ENCODE data around the gene NFASC.

The NFASC gene

GRCh38 chr1:204961765-204962419, 91.2 kb downstream of the NFASC start:
- no peak for DNase-seq (ENCODE audit: low spot score)
- Histone ChIP-seq H3K4me3 (no peak overlapping the region), H3K27ac (no peak overlapping the region)
- TF ChIP-seq, protein P1, sequence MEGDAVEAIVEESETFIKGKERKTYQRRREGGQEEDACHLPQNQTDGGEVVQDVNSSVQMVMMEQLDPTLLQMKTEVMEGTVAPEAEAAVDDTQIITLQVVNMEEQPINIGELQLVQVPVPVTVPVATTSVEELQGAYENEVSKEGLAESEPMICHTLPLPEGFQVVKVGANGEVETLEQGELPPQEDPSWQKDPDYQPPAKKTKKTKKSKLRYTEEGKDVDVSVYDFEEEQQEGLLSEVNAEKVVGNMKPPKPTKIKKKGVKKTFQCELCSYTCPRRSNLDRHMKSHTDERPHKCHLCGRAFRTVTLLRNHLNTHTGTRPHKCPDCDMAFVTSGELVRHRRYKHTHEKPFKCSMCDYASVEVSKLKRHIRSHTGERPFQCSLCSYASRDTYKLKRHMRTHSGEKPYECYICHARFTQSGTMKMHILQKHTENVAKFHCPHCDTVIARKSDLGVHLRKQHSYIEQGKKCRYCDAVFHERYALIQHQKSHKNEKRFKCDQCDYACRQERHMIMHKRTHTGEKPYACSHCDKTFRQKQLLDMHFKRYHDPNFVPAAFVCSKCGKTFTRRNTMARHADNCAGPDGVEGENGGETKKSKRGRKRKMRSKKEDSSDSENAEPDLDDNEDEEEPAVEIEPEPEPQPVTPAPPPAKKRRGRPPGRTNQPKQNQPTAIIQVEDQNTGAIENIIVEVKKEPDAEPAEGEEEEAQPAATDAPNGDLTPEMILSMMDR (IDR thresholded peaks at IDR 0.05), result no peak

GRCh38 chr1:204962742-204963632, 92.3 kb downstream of the NFASC start:
- TF ChIP-seq, protein P1 (IDR thresholded peaks at IDR 0.05), result no peak
- H3K27ac ChIP-seq, result no peak overlapping the region
- no peak for DNase-seq (ENCODE audit: low spot score)
- no peak overlapping the region for H3K4me3 ChIP-seq

DNA sequence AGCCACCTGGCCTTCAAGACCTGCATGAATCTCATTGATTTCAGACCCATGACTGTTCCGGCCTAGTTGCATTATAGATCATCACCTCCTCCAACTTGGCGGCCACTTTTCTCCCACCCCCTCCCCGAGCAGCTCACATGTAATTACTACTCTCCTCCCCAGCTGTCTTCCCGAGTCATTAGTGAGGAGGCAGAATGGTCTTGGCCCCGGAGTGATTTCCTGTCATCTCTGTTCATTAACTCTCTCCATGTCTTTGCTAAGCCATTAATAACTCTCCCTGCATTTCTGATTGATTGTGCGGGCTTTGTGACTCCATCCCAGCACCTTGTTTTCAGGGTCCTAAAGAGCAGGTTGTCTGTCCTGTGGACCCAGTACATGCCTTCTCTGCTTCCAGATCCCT, 96.8 kb downstream of the NFASC start:
- DNase-seq (ENCODE audit: low spot score), result no peak
- TF ChIP-seq, protein P1 (IDR thresholded peaks at IDR 0.05), result no peak
- H3K4me3 ChIP-seq, result no peak overlapping the region
- no peak overlapping the region for H3K27ac ChIP-seq

GRCh38 chr1:204968135-204968534, 97.5 kb downstream of the NFASC start:
- TF ChIP-seq, protein P1 (IDR thresholded peaks at IDR 0.05), result no peak
- no peak overlapping the region for H3K27ac ChIP-seq
- DNase-seq (ENCODE audit: low spot score), result no peak
- H3K4me3 ChIP-seq, result no peak overlapping the region

DNA sequence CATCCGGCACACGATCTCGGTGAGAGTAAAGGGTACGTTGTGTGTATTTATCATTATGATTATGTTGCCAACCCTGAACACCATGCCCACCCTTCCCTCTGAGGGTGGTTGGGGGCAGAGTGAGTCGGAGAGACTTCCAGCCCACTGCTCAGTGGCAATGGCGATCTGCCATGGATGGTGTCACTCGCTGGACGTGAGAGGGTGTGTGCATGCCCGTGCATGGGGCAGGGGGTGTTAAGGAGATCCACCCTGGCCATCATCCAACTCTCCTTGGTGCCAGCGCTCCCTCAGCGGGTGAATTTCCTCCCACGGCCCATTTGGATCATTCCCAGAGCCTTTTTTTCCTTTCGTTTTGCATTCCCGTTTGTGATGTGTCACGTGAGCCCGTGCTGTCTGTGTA, 98.3 kb downstream of the NFASC start:
- H3K4me3 ChIP-seq, result no peak overlapping the region
- DNase-seq (ENCODE audit: low spot score), result no peak
- TF ChIP-seq, protein P1 (IDR thresholded peaks at IDR 0.05), result no peak
- no peak overlapping the region for H3K27ac ChIP-seq

DNA sequence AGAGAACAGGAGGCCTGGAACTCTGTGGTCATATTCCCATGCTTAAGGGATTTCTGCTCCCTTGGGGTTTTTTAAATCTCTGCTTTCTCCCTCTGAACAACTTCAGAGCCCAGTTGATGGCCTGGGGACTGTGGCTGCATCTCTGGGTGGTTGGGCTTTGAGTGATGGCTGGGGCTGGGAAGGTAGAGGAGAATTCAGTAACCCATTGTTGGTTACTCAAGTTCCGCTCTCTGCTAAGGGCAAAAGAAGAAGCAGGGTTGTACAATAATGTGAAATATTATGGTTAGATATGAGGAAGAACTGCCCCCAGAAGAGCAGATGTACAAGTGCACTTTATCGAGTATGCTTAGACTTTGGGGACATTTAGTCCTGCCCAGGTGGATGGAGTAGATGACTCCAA, 100.3 kb downstream of the NFASC start:
- no peak for DNase-seq (ENCODE audit: low spot score)
- TF ChIP-seq, protein P1 (IDR thresholded peaks at IDR 0.05), result no peak
- H3K4me3 ChIP-seq, result no peak overlapping the region
- H3K27ac ChIP-seq, result no peak overlapping the region

Measured in coronary artery (tissue), 2 donors.